MCF 10A (cell line): ENCODE results near the gene DNAH17. TPM values are rescaled to one million over a fixed set of nuclear protein-coding genes. Genes with fewer than 3 reads are reported as not detected.

Experiments used
- BruUV-seq: library from RNA; stranded (reverse); fragments of 400-500 nt; replicated peaks from 2 replicates; lab custom pipeline; 2021; lab: Mats Ljungman, UMichigan
- CTCF ChIA-PET: fragments of 300-600 bp; sonication (Branson Sonifier 250); formaldehyde crosslinking; extraction: SDS; loops from one replicate; lab custom pipeline; 2021; ENCODE audit warnings: antibody characterized with exemption, inconsistent platforms; lab: Yijun Ruan, JAX
- POLR2A ChIA-PET: fragments of 300-600, 350-650 bp; sonication (Branson Sonifier 250); formaldehyde crosslinking; extraction: SDS; loops from one replicate; lab custom pipeline; 2020; ENCODE audit warnings: antibody characterized with exemption, inconsistent platforms; lab: Yijun Ruan, JAX
- DNase-seq: peaks from one replicate; pipeline ENCODE4 v3.0.0-alpha.2; 2018; ENCODE audit not compliant: unreplicated experiment
- H3K27ac Mint-ChIP-seq: one replicate; pipeline ENCODE4 v1.8.0; 2022; ENCODE audit warnings: mild to moderate bottlenecking, low read depth, mixed read lengths; ENCODE audit not compliant: unreplicated experiment
- H3K27me3 Mint-ChIP-seq: one replicate; pipeline ENCODE4 v1.8.0; 2022; ENCODE audit warnings: mixed read lengths; ENCODE audit not compliant: insufficient read depth, unreplicated experiment
- H3K36me3 Mint-ChIP-seq: one replicate; pipeline ENCODE4 v1.8.0; 2022; ENCODE audit warnings: mild to moderate bottlenecking, moderate library complexity, mixed read lengths; ENCODE audit not compliant: insufficient read depth, unreplicated experiment
- H3K4me1 Mint-ChIP-seq: one replicate; pipeline ENCODE4 v1.8.0; 2022; ENCODE audit warnings: mixed read lengths; ENCODE audit not compliant: insufficient read depth, unreplicated experiment
- H3K4me3 Mint-ChIP-seq: one replicate; pipeline ENCODE4 v1.8.0; 2022; ENCODE audit warnings: mild to moderate bottlenecking, moderate library complexity, mixed read lengths; ENCODE audit not compliant: unreplicated experiment
- H3K9me3 Mint-ChIP-seq: one replicate; pipeline ENCODE4 v1.8.0; 2022; ENCODE audit warnings: mixed read lengths; ENCODE audit not compliant: unreplicated experiment
- CTCF ChIP-seq: fragments of 200-600 bp; IDR thresholded peaks from one replicate; pipeline ENCODE4 v1.8.0; 2022; ENCODE audit warnings: antibody characterized with exemption, mild to moderate bottlenecking; ENCODE audit not compliant: unreplicated experiment
- intact Hi-C: fragments of 100-400 bp; cut with micrococcal nuclease; formaldehyde crosslinking; loops from 2 replicates; pipeline ENCODE4 v1.14.1; 2022
- total RNA-seq: library from RNA; stranded (reverse); gene quantifications from 2 replicates; pipeline ENCODE4 v1.2.3, GENCODE V29; 2022

The DNAH17 gene
- total RNA-seq, 1 experiment from 2014 or later = not detected

GRCh38 chr17:78391843-78392242 lies 185.4 kb downstream of the DNAH17 start:
- ChIA-PET CTCF (interaction anchor here (0.5 to 2.3 kb wide), 6 partner anchors 8 to 141 kb away, joined by 3 to 14 read pairs (median 3); no protein-coding TSS in a partner anchor), POLR2A (interaction anchor here (0.6 to 1.9 kb wide), 9 partner anchors 8 to 78 kb away, joined by 3 to 8 read pairs (median 3); partner anchors contain the start of gene PGS1)
- BruUV-seq = no TSS peak
- H3K4me3 Mint-ChIP-seq = no peak overlapping the region
- peaks cover 9% of the 10 kb centered on the region for H3K4me1 Mint-ChIP-seq
- TF ChIP-seq CTCF = no peak
- H3K27ac Mint-ChIP-seq = peak overlapping the region; percentile 80
- DNase-seq = peak; percentile 60
- H3K36me3 Mint-ChIP-seq = peaks cover 38% of the 10 kb centered on the region
- intact Hi-C loops = no loop called here
- no peaks in the 10 kb centered on the region for H3K27me3 Mint-ChIP-seq
- no peaks in the 10 kb centered on the region for H3K9me3 Mint-ChIP-seq

GRCh38 chr17:78391051-78391431 lies 186.2 kb downstream of the DNAH17 start:
- no peak for DNase-seq
- ChIA-PET CTCF (interaction anchor here (0.6 to 2.3 kb wide), 3 partner anchors 31 to 167 kb away, joined by 3 to 14 read pairs (median 3); no protein-coding TSS in a partner anchor), POLR2A (interaction anchor here (0.9 to 1.9 kb wide), 4 partner anchors 8 to 40 kb away, joined by 4 to 8 read pairs (median 8); no protein-coding TSS in a partner anchor)
- Mint-ChIP-seq H3K9me3 (no peaks in the 10 kb centered on the region), H3K36me3 (peaks cover 30% of the 10 kb centered on the region), H3K27me3 (no peaks in the 10 kb centered on the region), H3K4me3 (no peak overlapping the region), H3K27ac (no peak overlapping the region), H3K4me1 (peaks cover 17% of the 10 kb centered on the region)
- intact Hi-C loops = no loop called here
- no TSS peak for BruUV-seq
- TF ChIP-seq CTCF = no peak

GRCh38 chr17:78390241-78391050 lies 186.8 kb downstream of the DNAH17 start:
- BruUV-seq = no TSS peak
- ChIA-PET CTCF (interaction anchor here (0.6 to 2.3 kb wide), 2 partner anchors 30 to 31 kb away, joined by 3 to 14 read pairs; no protein-coding TSS in a partner anchor), POLR2A (no interaction called here)
- intact Hi-C loops = no loop called here
- TF ChIP-seq CTCF = no peak
- no peak overlapping the region for H3K27ac Mint-ChIP-seq
- peaks cover 24% of the 10 kb centered on the region for H3K36me3 Mint-ChIP-seq
- H3K4me1 Mint-ChIP-seq = peaks cover 20% of the 10 kb centered on the region
- H3K9me3 Mint-ChIP-seq = no peaks in the 10 kb centered on the region
- no peaks in the 10 kb centered on the region for H3K27me3 Mint-ChIP-seq
- DNase-seq = peak; percentile 36
- H3K4me3 Mint-ChIP-seq = no peak overlapping the region
